Activated CD8-positive, alpha-beta memory T cell treated with anti-CD3 and anti-CD28 coated beads, Interleukin-2, amount 50 U/mL, for 24 hours (primary cell): ENCODE results near the gene CACNA1F.

Experiments
- DNase-seq: peaks from one replicate; pipeline ENCODE4 v3.0.0-alpha.2; 2020; ENCODE audit errors: extremely low read depth

CACNA1F gene

GRCh38 chrX:49257846-49258748 is 25.0 kb upstream of the CACNA1F start:
- DNase-seq: no peak

- DNase-seq: no peak
Observed at GRCh38 chrX:49257074-49257790, 24.1 kb upstream of the CACNA1F start.

- no peak for DNase-seq
Observed at GRCh38 chrX:49256268-49256995, 23.3 kb upstream of the CACNA1F start.

- DNase-seq: no peak
Observed at GRCh38 chrX:49254639-49255038, 21.5 kb upstream of the CACNA1F start.

GRCh38 chrX:49251325-49251724 is 18.2 kb upstream of the CACNA1F start:
- no peak for DNase-seq

GRCh38 chrX:49250578-49250977 is 17.4 kb upstream of the CACNA1F start:
- DNase-seq: no peak

GRCh38 chrX:49250066-49250465 is 16.9 kb upstream of the CACNA1F start:
- no peak for DNase-seq

- no peak for DNase-seq
Observed at GRCh38 chrX:49249616-49250015, 16.5 kb upstream of the CACNA1F start.

- DNase-seq: no peak
Observed at GRCh38 chrX:49249071-49249470, 15.9 kb upstream of the CACNA1F start.

- DNase-seq: no peak
Observed at GRCh38 chrX:49247916-49248811, 15.0 kb upstream of the CACNA1F start.

- DNase-seq: no peak
Observed at GRCh38 chrX:49247346-49247745, 14.2 kb upstream of the CACNA1F start.

- no peak for DNase-seq
Observed at GRCh38 chrX:49246541-49246940, 13.4 kb upstream of the CACNA1F start.

GRCh38 chrX:49244207-49244606 is 11.1 kb upstream of the CACNA1F start:
- no peak for DNase-seq

- no peak for DNase-seq
Observed at GRCh38 chrX:49243166-49243565, 10.0 kb upstream of the CACNA1F start.

GRCh38 chrX:49242545-49243066 is 9.5 kb upstream of the CACNA1F start:
- DNase-seq: no peak

GRCh38 chrX:49238735-49239134 is 5.6 kb upstream of the CACNA1F start:
- no peak for DNase-seq

- DNase-seq: no peak
Observed at GRCh38 chrX:49237060-49237459, 3.9 kb upstream of the CACNA1F start.

- no peak for DNase-seq
Observed at GRCh38 chrX:49233887-49234555, 881 bp upstream of the CACNA1F start.

GRCh38 chrX:49232525-49232924 is 615 bp downstream of the CACNA1F start:
- DNase-seq: no peak

GRCh38 chrX:49231333-49232000 is 1.7 kb downstream of the CACNA1F start:
- no peak for DNase-seq
